Measurements from ENCODE around the gene KCTD12. TPM values are rescaled to one million over a fixed set of nuclear protein-coding genes. Genes with fewer than 3 reads are reported as not detected.

Gene KCTD12
- total RNA-seq, 4 donors from 2014 or later = 27.3 to 61.7 (median 35.3) TPM

Other genes starting within 250 kb of the KCTD12 start
- gene ACOD1, start 62.1 kb upstream of the KCTD12 start, total RNA-seq = not detected
- 10 to 100 TPM; 15.0 to 27.7 (median 19.4) TPM for gene CLN5, start 105.7 kb upstream of the KCTD12 start, total RNA-seq
- 10 to 100 TPM; 59.1 to 86.2 (median 69.1) TPM for gene FBXL3, start 140.8 kb upstream of the KCTD12 start, total RNA-seq